Measurements from ENCODE around the gene WWC1.

- TF ChIP-seq CTCF (IDR thresholded peaks at IDR 0.05; ENCODE audit: poor library complexity) (no peak), EZH2 (IDR thresholded peaks at IDR 0.05; ENCODE audit: borderline replicate concordance) (no peak), EZH2phosphoT487 (IDR thresholded peaks at IDR 0.05; ENCODE audit: low read depth, severe bottlenecking, unreplicated experiment) (no peak)
Observed at GRCh38 chr5:168313596-168314204, 22.3 kb downstream of the WWC1 start.
